Heart left ventricle (tissue), 16 donors: ENCODE data around the gene ZNF566. TPM values are rescaled to one million over a fixed set of nuclear protein-coding genes. Genes with fewer than 3 reads are reported as not detected.

ENCODE experiments used
- ATAC-seq, 4 donors: fragments of 200-7000 bp; cut with Tn5 transposase; one replicate each; pipeline ENCODE4 v1.9.1; 2020 to 2022; ENCODE audit warnings: moderate library complexity in 4 of 4, mild to moderate bottlenecking in 3 of 4, moderate number of reproducible peaks in 1 of 4
- DNase-seq, 5 donors: peaks; one replicate each; pipeline ENCODE4 v3.0.0-alpha.2; 2020
- H3K27ac ChIP-seq, 12 donors: fragments of 200-600 bp; sonication (generic) in 4 of 12; one replicate each; pipeline versions ENCODE4 v1.5.0 to v1.8.0; 2016 to 2022; ENCODE audit warnings: mild to moderate bottlenecking in 2 of 12
- H3K27me3 ChIP-seq, 9 donors: fragments of 200-600 bp; sonication (generic) in 2 of 9; one replicate each; pipeline versions ENCODE4 v1.5.1 to v1.8.0; 2016 to 2022; ENCODE audit warnings: mild to moderate bottlenecking in 3 of 9
- H3K36me3 ChIP-seq, 9 donors: fragments of 200-600 bp; sonication (generic) in 2 of 9; one replicate each; pipeline versions ENCODE4 v1.5.0 to v1.8.0; 2018 to 2022; ENCODE audit warnings: mild to moderate bottlenecking in 2 of 9
- H3K4me1 ChIP-seq, 12 donors: fragments of 200-600 bp; sonication (generic) in 4 of 12; one replicate each; pipeline versions ENCODE4 v1.5.0 to v1.8.0; 2016 to 2022; ENCODE audit warnings: mild to moderate bottlenecking in 3 of 12
- H3K4me3 ChIP-seq, 12 donors: fragments of 200-600 bp; sonication (generic) in 4 of 12; one replicate each; pipeline versions ENCODE4 v1.5.0 to v1.8.0; 2017 to 2022; ENCODE audit warnings: mild to moderate bottlenecking in 9 of 12, moderate library complexity in 4 of 12
- H3K9me3 ChIP-seq, 12 donors: fragments of 200-600 bp; sonication (generic) in 4 of 12; one replicate each; pipeline versions ENCODE4 v1.5.0 to v1.8.0; 2016 to 2022; ENCODE audit warnings: mild to moderate bottlenecking in 1 of 12
- CTCF ChIP-seq, 12 donors: fragments of 200-600 bp; sonication (generic) in 4 of 12; IDR thresholded peaks; one replicate each; pipeline versions ENCODE4 v1.5.0 to v1.8.0; 2018 to 2022; ENCODE audit warnings: antibody characterized with exemption in 12 of 12, mild to moderate bottlenecking in 5 of 12
- POLR2A ChIP-seq, 2 donors: fragments of 450-650 bp; IDR thresholded peaks; one replicate each; pipeline ENCODE4 v1.6.1; 2017; ENCODE audit warnings: antibody characterized with exemption in 2 of 2, mild to moderate bottlenecking in 2 of 2, moderate library complexity in 2 of 2
- WGBS, 4 donors: extraction: QIAGEN DNeasy Blood & Tissue Kit in 2 of 4; methylation state at CpG; one replicate each; pipeline versions ENCODE4 v1.1.5 to v1.1.7; 2013 to 2018; 5-methylcytosine and 5-hydroxymethylcytosine counted together
- intact Hi-C, 10 donors: fragments of 100-400 bp; cut with DNase I; formaldehyde crosslinking; loops; one replicate each; pipeline versions ENCODE4 v1.11.1 to v1.14.2; 2022
- polyA plus RNA-seq, 2 donors: library from polyadenylated mRNA; stranded (reverse); fragments of 200-250 nt; gene quantifications; one replicate each; pipeline ENCODE4 v1.2.3, GENCODE V29; 2013
- total RNA-seq, 9 donors: library from RNA; depleted of rRNA in 2 of 9; stranded (reverse); fragments of >200 nt in 2 of 9; fragmentation: NEBNext Ultra II Directional in 3 of 9; extraction: Animal tissue kit (Norgen Biotek cat#: 25700) in 3 of 9; gene quantifications; one replicate each; pipeline versions ENCODE4 v1.1.0 to v1.2.4, GENCODE V29; 2016 to 2023
- donor health status: ischemic (EF 13 %, LVEDD 7.1; RV severe dilation, severe dysfunction).
- donor health status: healthy with polysubstance abuse.
- donor health status: DM: no; HTN: yes; CAD: no.
- donor health status: DM: no; HTN: no; CAD: no.
- donor health status: ischemic (EF 25% LVEDD 6.9; RV normal size, moderate dysfunction).
- donor health status: ischemic (EF 25% LVEDD 5.7; RV mildly dilated, moderate dysfunction).
- donor health status: healthy.
- donor health status: DM: yes; HTN: yes; CAD: no.
- donor health status: ischemic (EF 35%, LVEDD 5.7; RV mildly dilated, moderate dysfunction).
- donor health status: nonischemic (EF 11% LVEDD 7.7; RV severe dilation, severe dysfunction).
- donor health status: DM: yes; HTN: yes; CAD: no.
- donor health status: PGD.
- donor health status: ischemic (EF 29% LVEDD 5.4; RV normal size, mild dysfunction).
- donor health status: nonischemic (EF 23%, LVEDD 6.1; RV moderate dilation, normal function).

The ZNF566 gene
- total and polyA plus RNA-seq, 11 donors = 3.7 to 14.0 (median 8.1) TPM

- Histone ChIP-seq H3K9me3 (peaks cover 0 to 10% (median 0%) of the 10 kb centered on the region in 12 donors), H3K27me3 (no peaks in the 10 kb centered on the region), H3K36me3 (peaks cover 0 to 8% (median under 1%) of the 10 kb centered on the region in 9 donors), H3K4me1 (peaks cover 5 to 24% (median 15%) of the 10 kb centered on the region in 12 donors), H3K4me3 (peak overlapping the region; percentile 60 to 95 (median 76)), H3K27ac (peak overlapping the region; percentile 80 to 96 (median 90))
- no peak for ATAC-seq
- intact Hi-C loops = loop anchor here in 7 of 10 donors (2.0 to 10.0 kb wide), 4 partner anchors 41 to 897 kb away; partner anchors contain the start of genes ZNF566 (in 4 of the 7) and ZFP14 (in 2 of the 7)
- TF ChIP-seq POLR2A (IDR thresholded peaks at IDR 0.05) = no peak
- no peak for TF ChIP-seq CTCF (IDR thresholded peaks at IDR 0.05)
- DNase-seq = peak in 1 of 5 donors; percentile 24
- WGBS, 4 donors = 11 to 19% (median 15%) methylated on average over 25 of the region's 25 CpGs
Measured at GRCh38 chr19:36417752-36418286, 71.5 kb downstream of the ZNF566 start.

GRCh38 chr19:36409841-36410240 lies 79.5 kb downstream of the ZNF566 start:
- no peak for DNase-seq
- 74 to 91% (median 82%) methylated on average over 5 of the region's 5 CpGs for WGBS, 4 donors
- no peak overlapping the region for H3K27ac ChIP-seq
- H3K4me1 ChIP-seq = no peaks in the 10 kb centered on the region
- H3K36me3 ChIP-seq = peaks cover 0 to 60% (median 50%) of the 10 kb centered on the region in 9 donors
- intact Hi-C loops = loop anchor here in 1 of 10 donors (10.0 kb wide), 1 partner anchor 905 kb away; no protein-coding TSS in a partner anchor
- no peak overlapping the region for H3K4me3 ChIP-seq
- no peaks in the 10 kb centered on the region for H3K27me3 ChIP-seq
- TF ChIP-seq POLR2A (IDR thresholded peaks at IDR 0.05) (no peak), CTCF (IDR thresholded peaks at IDR 0.05) (no peak)
- ATAC-seq = no peak
- peaks cover 0 to 19% (median 0%) of the 10 kb centered on the region in 12 donors for H3K9me3 ChIP-seq

- intact Hi-C loops = no loop called here
- Histone ChIP-seq H3K27me3 (no peaks in the 10 kb centered on the region), H3K9me3 (peaks cover 0 to 20% (median 0%) of the 10 kb centered on the region in 12 donors), H3K27ac (no peak overlapping the region), H3K4me3 (no peak overlapping the region), H3K36me3 (peaks cover 2 to 76% (median 65%) of the 10 kb centered on the region in 9 donors), H3K4me1 (no peaks in the 10 kb centered on the region)
- WGBS, 4 donors = 83 to 94% (median 89%) methylated on average over 3 of the region's 3 CpGs
- no peak for ATAC-seq
- TF ChIP-seq CTCF (IDR thresholded peaks at IDR 0.05) (no peak), POLR2A (IDR thresholded peaks at IDR 0.05) (no peak)
- DNase-seq = no peak
Measured at GRCh38 chr19:36408101-36408500, 81.3 kb downstream of the ZNF566 start.

GRCh38 chr19:36404498-36404897 lies 84.9 kb downstream of the ZNF566 start:
- Histone ChIP-seq H3K4me3 (no peak overlapping the region), H3K4me1 (no peaks in the 10 kb centered on the region), H3K36me3 (peaks cover 4 to 98% (median 83%) of the 10 kb centered on the region in 9 donors), H3K27ac (no peak overlapping the region), H3K27me3 (no peaks in the 10 kb centered on the region), H3K9me3 (peaks cover 0 to 44% (median 0%) of the 10 kb centered on the region in 12 donors)
- intact Hi-C loops = no loop called here
- TF ChIP-seq CTCF (IDR thresholded peaks at IDR 0.05) (no peak), POLR2A (IDR thresholded peaks at IDR 0.05) (no peak)
- no peak for DNase-seq
- 97 to 100% (median 99%) methylated on average over 3 of the region's 3 CpGs for WGBS, 4 donors
- ATAC-seq = no peak
